ENCODE results near the gene OCA2.

DNA sequence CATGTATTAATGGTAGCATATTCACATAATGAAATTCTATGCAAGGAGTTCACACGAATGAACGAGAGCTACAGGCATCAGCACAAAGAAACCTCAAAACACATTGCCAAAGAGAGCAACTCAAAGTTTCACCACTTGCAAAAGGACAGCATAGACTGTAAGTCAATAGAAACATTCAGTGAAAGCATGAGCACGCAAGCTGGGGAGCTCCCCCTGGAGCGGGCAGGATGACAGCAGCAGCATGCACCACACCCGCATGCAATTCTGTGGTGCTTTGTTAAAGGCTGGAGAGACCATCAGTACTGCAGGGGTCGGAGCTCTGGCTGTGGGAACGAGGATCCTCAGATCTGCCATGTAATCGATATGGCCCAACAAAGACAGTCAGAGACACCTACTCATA is 18.7 kb downstream of the OCA2 start:
- no peak for TF ChIP-seq EZH2 (IDR thresholded peaks at IDR 0.05; ENCODE audit: borderline replicate concordance, low read depth, low read length, poor library complexity, severe bottlenecking)
- TF ChIP-seq, protein P1, sequence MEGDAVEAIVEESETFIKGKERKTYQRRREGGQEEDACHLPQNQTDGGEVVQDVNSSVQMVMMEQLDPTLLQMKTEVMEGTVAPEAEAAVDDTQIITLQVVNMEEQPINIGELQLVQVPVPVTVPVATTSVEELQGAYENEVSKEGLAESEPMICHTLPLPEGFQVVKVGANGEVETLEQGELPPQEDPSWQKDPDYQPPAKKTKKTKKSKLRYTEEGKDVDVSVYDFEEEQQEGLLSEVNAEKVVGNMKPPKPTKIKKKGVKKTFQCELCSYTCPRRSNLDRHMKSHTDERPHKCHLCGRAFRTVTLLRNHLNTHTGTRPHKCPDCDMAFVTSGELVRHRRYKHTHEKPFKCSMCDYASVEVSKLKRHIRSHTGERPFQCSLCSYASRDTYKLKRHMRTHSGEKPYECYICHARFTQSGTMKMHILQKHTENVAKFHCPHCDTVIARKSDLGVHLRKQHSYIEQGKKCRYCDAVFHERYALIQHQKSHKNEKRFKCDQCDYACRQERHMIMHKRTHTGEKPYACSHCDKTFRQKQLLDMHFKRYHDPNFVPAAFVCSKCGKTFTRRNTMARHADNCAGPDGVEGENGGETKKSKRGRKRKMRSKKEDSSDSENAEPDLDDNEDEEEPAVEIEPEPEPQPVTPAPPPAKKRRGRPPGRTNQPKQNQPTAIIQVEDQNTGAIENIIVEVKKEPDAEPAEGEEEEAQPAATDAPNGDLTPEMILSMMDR (conservative IDR thresholded peaks at IDR 0.05; ENCODE audit: low read depth, low read length), result no peak
